GM23338 (cell line): ENCODE results near the gene SETX. TPM values are rescaled to one million over a fixed set of nuclear protein-coding genes. Genes with fewer than 3 reads are reported as not detected.

Experiments used
- ATAC-seq: fragments of 200-7000 bp; cut with Tn5 transposase; 3 replicates; pipeline ENCODE4 v1.9.1; 2020
- DNase-seq: peaks from one replicate; pipeline ENCODE4 v3.0.0-alpha.2; 2015; ENCODE audit warnings: low spot score
- H2AFZ ChIP-seq: fragments of 200-600 bp; sonication (generic); 2 replicates; pipeline ENCODE4 v1.8.0; 2016; ENCODE audit warnings: antibody characterized with exemption, mild to moderate bottlenecking, moderate library complexity
- H3F3A ChIP-seq: fragments of 200-600 bp; sonication (generic); replicated peaks from 2 replicates; pipeline ENCODE4 v1.8.0; 2017; ENCODE audit warnings: antibody characterized with exemption, mixed run types, low read depth
- H3K27ac ChIP-seq: fragments of 200-600 bp; sonication (generic); 2 replicates; pipeline ENCODE4 v1.6.1; 2016; ENCODE audit warnings: low read depth
- H3K27me3 ChIP-seq: fragments of 200-600 bp; sonication (generic); 2 replicates; pipeline ENCODE4 v1.8.0; 2016; ENCODE audit warnings: mild to moderate bottlenecking, mixed run types, moderate library complexity; ENCODE audit not compliant: insufficient read depth
- H3K36me3 ChIP-seq: fragments of 200-600 bp; sonication (generic); 2 replicates; pipeline ENCODE4 v1.8.0; 2016; ENCODE audit warnings: mild to moderate bottlenecking; ENCODE audit not compliant: insufficient read depth
- H3K4me1 ChIP-seq: fragments of 200-600 bp; sonication (generic); 2 replicates; pipeline ENCODE4 v1.8.0; 2016; ENCODE audit warnings: mild to moderate bottlenecking, moderate library complexity; ENCODE audit not compliant: insufficient read depth
- H3K4me2 ChIP-seq: fragments of 200-600 bp; sonication (generic); 2 replicates; pipeline ENCODE4 v1.7.1; 2017; ENCODE audit warnings: mixed run types
- H3K4me3 ChIP-seq: fragments of 200-600 bp; sonication (generic); 2 replicates; pipeline ENCODE4 v1.6.1; 2016; ENCODE audit warnings: mixed run types
- H3K79me2 ChIP-seq: fragments of 200-600 bp; sonication (generic); replicated peaks from 2 replicates; pipeline ENCODE4 v1.8.0; 2017; ENCODE audit warnings: mild to moderate bottlenecking; ENCODE audit not compliant: insufficient read depth
- H3K9me2 ChIP-seq: fragments of 200-600 bp; sonication (generic); 2 replicates; pipeline ENCODE4 v1.8.0; 2017; ENCODE audit not compliant: insufficient read depth
- H4K20me1 ChIP-seq: fragments of 200-600 bp; sonication (generic); replicated peaks from 2 replicates; pipeline ENCODE4 v1.8.0; 2017; ENCODE audit warnings: mild to moderate bottlenecking; ENCODE audit not compliant: insufficient read depth
- H3K27ac Mint-ChIP-seq: 2 replicates; pipeline ENCODE4 v1.8.0; 2020; ENCODE audit warnings: inconsistent platforms, mild to moderate bottlenecking, moderate library complexity, mixed read lengths
- H3K27me3 Mint-ChIP-seq: 3 replicates; pipeline ENCODE4 v1.8.0; 2022; ENCODE audit warnings: low read depth, mild to moderate bottlenecking, moderate library complexity, mixed read lengths, inconsistent platforms; ENCODE audit not compliant: insufficient read depth, poor library complexity
- H3K36me3 Mint-ChIP-seq: 3 replicates; pipeline ENCODE4 v1.8.0; 2021; ENCODE audit warnings: low read depth, mild to moderate bottlenecking, inconsistent platforms, moderate library complexity, mixed read lengths
- H3K4me1 Mint-ChIP-seq: 3 replicates; pipeline ENCODE4 v1.8.0; 2020; ENCODE audit warnings: mild to moderate bottlenecking, inconsistent platforms, mixed read lengths
- H3K4me3 Mint-ChIP-seq: 3 replicates; pipeline ENCODE4 v1.8.0; 2021; ENCODE audit warnings: moderate library complexity, mild to moderate bottlenecking, inconsistent platforms, mixed read lengths
- H3K9me3 Mint-ChIP-seq: 3 replicates; pipeline ENCODE4 v1.8.0; 2020; ENCODE audit warnings: moderate library complexity, mild to moderate bottlenecking, inconsistent platforms, mixed read lengths
- CREB1 ChIP-seq: fragments of 250-450 bp; sonication (Bioruptor Pico); IDR thresholded peaks from 2 replicates; pipeline ENCODE4 v1.5.0; 2020; ENCODE audit warnings: low read depth, mild to moderate bottlenecking, moderate library complexity
- CTCF ChIP-seq, 2 experiments: fragments of 200-600 bp in 1 of 2; sonication (generic) in 1 of 2; conservative IDR thresholded peaks; 2 replicates each; pipeline versions ENCODE4 v1.5.1 to v1.6.1; 2016 to 2017; ENCODE audit warnings: antibody characterized with exemption in 2 of 2, low read depth in 2 of 2, mild to moderate bottlenecking in 2 of 2, moderate library complexity in 1 of 2
- ETS1 ChIP-seq: IDR thresholded peaks from 2 replicates; pipeline ENCODE4 v1.6.1; 2016; ENCODE audit warnings: antibody characterized with exemption
- EZH2 ChIP-seq: fragments of 200-600 bp; sonication (generic); IDR thresholded peaks from one replicate; pipeline ENCODE4 v1.8.0; 2017; ENCODE audit warnings: antibody characterized with exemption, mild to moderate bottlenecking, low read depth; ENCODE audit not compliant: unreplicated experiment
- EZH2phosphoT487 ChIP-seq: fragments of 200-600 bp; sonication (generic); IDR thresholded peaks from one replicate; pipeline ENCODE4 v1.8.1; 2018; ENCODE audit warnings: antibody characterized with exemption; ENCODE audit not compliant: unreplicated experiment
- JUNB ChIP-seq: IDR thresholded peaks from one replicate; pipeline ENCODE4 v1.6.1; 2016; ENCODE audit warnings: antibody characterized with exemption; ENCODE audit not compliant: unreplicated experiment
- NANOG ChIP-seq: IDR thresholded peaks from 2 replicates; pipeline ENCODE4 v1.6.1; 2016; ENCODE audit warnings: antibody characterized with exemption, borderline replicate concordance
- REST ChIP-seq: IDR thresholded peaks from one replicate; pipeline ENCODE4 v1.6.1; 2018; ENCODE audit warnings: antibody characterized with exemption; ENCODE audit not compliant: unreplicated experiment
- STAT1 ChIP-seq: IDR thresholded peaks from one replicate; pipeline ENCODE4 v1.6.1; 2016; ENCODE audit warnings: antibody characterized with exemption; ENCODE audit not compliant: unreplicated experiment
- ZNF114 ChIP-seq: fragments of 250-450 bp; sonication (Bioruptor Pico); IDR thresholded peaks from 2 replicates; pipeline ENCODE4 v1.5.0; 2020; ENCODE audit warnings: mild to moderate bottlenecking, moderate library complexity
- ZNF331 ChIP-seq: fragments of 250-450 bp; sonication (Bioruptor Pico); IDR thresholded peaks from 2 replicates; pipeline ENCODE4 v1.5.0; 2020; ENCODE audit warnings: low read depth, mild to moderate bottlenecking, moderate library complexity
- ZNF462 ChIP-seq: fragments of 250-450 bp; sonication (Bioruptor Pico); IDR thresholded peaks from 2 replicates; pipeline ENCODE4 v1.5.0; 2020; ENCODE audit warnings: mild to moderate bottlenecking, moderate library complexity
- polyA plus RNA-seq: library from polyadenylated mRNA; unstranded; fragments of >200 nt; fragmentation: Nextera tagmentation; extraction: Ambion mirVana; gene quantifications from 2 replicates; pipeline ENCODE4 v1.2.1, GENCODE V29; 2016
- total RNA-seq: library from RNA; depleted of rRNA; stranded (reverse); fragments of >200 nt; shearing (Covaris generic); gene quantifications from 2 replicates; pipeline ENCODE4 v1.2.3, GENCODE V29; 2014

SETX gene
- total and polyA plus RNA-seq, 2 experiments from 2014 or later: 17.5 to 49.9 TPM

- Histone ChIP-seq H3K79me2 (no peaks in the 10 kb centered on the region), H3K4me1 (no peaks in the 10 kb centered on the region), H3F3A (no peaks in the 10 kb centered on the region), H2AFZ (no peak overlapping the region), H3K27me3 (no peaks in the 10 kb centered on the region), H3K27ac (no peak overlapping the region), H3K4me2 (no peak overlapping the region), H4K20me1 (no peaks in the 10 kb centered on the region), H3K4me3 (no peak overlapping the region), H3K36me3 (no peaks in the 10 kb centered on the region), H3K9me2 (no peaks in the 10 kb centered on the region)
- ATAC-seq (no peak), DNase-seq (no peak)
- Mint-ChIP-seq H3K4me1 (peaks cover 3% of the 10 kb centered on the region; the same call in 2 of the 3 replicates), H3K27me3 (peaks cover 4% of the 10 kb centered on the region), H3K9me3 (no peaks in the 10 kb centered on the region), H3K4me3 (no peak overlapping the region), H3K36me3 (no peaks in the 10 kb centered on the region), H3K27ac (no peak overlapping the region)
- TF ChIP-seq JUNB (no peak), ZNF114 (CRISPR knock-in tag) (no peak), EZH2phosphoT487 (no peak), EZH2 (no peak), REST (no peak), NANOG (no peak), CTCF (conservative IDR thresholded peaks at IDR 0.05; ENCODE audit: low read depth in 2 of 2) (no peak), STAT1 (no peak), ZNF462 (CRISPR knock-in tag) (no peak), CREB1 (CRISPR knock-in tag) (no peak), ETS1 (no peak), ZNF331 (CRISPR knock-in tag) (no peak)
Observed at GRCh38 chr9:132369421-132369820, 14.6 kb upstream of the SETX start.
